ENCODE measurements around the gene MAN2A2. TPM values are rescaled to one million over a fixed set of nuclear protein-coding genes. Genes with fewer than 3 reads are reported as not detected.

Gene MAN2A2
- total RNA-seq, 1 experiment from 2014 or later: 31.0 TPM

- TF ChIP-seq NFE2L1 (CRISPR knock-in tag; IDR thresholded peaks at IDR 0.05) (peak; percentile 27; the same call in 1 of the 2 replicates), MYBL2 (CRISPR knock-in tag; IDR thresholded peaks at IDR 0.05) (peak; percentile 51; the same call in 1 of the 2 replicates), MXD4 (CRISPR knock-in tag; IDR thresholded peaks at IDR 0.05; ENCODE audit: borderline replicate concordance) (no peak), ARID4B (CRISPR knock-in tag; IDR thresholded peaks at IDR 0.05; ENCODE audit: borderline replicate concordance) (no peak), ATF2 (CRISPR knock-in tag; IDR thresholded peaks at IDR 0.05; ENCODE audit: borderline replicate concordance, low read depth) (no peak), CTCF (IDR thresholded peaks at IDR 0.05) (no peak), HMGXB4 (CRISPR knock-in tag; IDR thresholded peaks at IDR 0.05) (peak; percentile 69; the same call in 1 of the 2 replicates), CBFB (CRISPR knock-in tag; IDR thresholded peaks at IDR 0.05; ENCODE audit: low read depth) (no peak), EMX1 (CRISPR knock-in tag; IDR thresholded peaks at IDR 0.05) (no peak), TP53 (CRISPR knock-in tag; IDR thresholded peaks at IDR 0.05) (no peak; the same call in none of the 2 replicates), E2F5 (CRISPR knock-in tag; IDR thresholded peaks at IDR 0.05) (no peak), SP1 (CRISPR knock-in tag; conservative IDR thresholded peaks at IDR 0.05) (no peak), ZMAT4 (CRISPR knock-in tag; IDR thresholded peaks at IDR 0.05) (no peak), ZNF317 (CRISPR knock-in tag; IDR thresholded peaks at IDR 0.05; ENCODE audit: borderline replicate concordance, low read depth) (no peak), CREB1 (CRISPR knock-in tag; IDR thresholded peaks at IDR 0.05) (no peak), IRF2 (CRISPR knock-in tag; IDR thresholded peaks at IDR 0.05; ENCODE audit: borderline replicate concordance, low read depth) (no peak), ZNF232 (CRISPR knock-in tag; IDR thresholded peaks at IDR 0.05) (no peak), ZNF263 (CRISPR knock-in tag; IDR thresholded peaks at IDR 0.05; ENCODE audit: low read depth) (no peak), NR1H2 (CRISPR knock-in tag; IDR thresholded peaks at IDR 0.05) (no peak), HMGA2 (CRISPR knock-in tag; IDR thresholded peaks at IDR 0.05) (no peak), SOX15 (CRISPR knock-in tag; IDR thresholded peaks at IDR 0.05) (no peak), TEAD4 (CRISPR knock-in tag; IDR thresholded peaks at IDR 0.05) (no peak), ZNF219 (CRISPR knock-in tag; IDR thresholded peaks at IDR 0.05; ENCODE audit: borderline replicate concordance) (no peak), ZNF281 (CRISPR knock-in tag; IDR thresholded peaks at IDR 0.05) (0 out of 2 replicates have a peak, but pooled peaks have one; percentile 19)
These were observed 54.1 kb downstream of the MAN2A2 start (continued) for GRCh38 chr15:90957031-90957790.

All from WTC11 (cell line).